CD1c-positive myeloid dendritic cell (primary cell): Measurements from ENCODE around the gene DHRS4L2.
A peak's percentile ranks its signal among the peaks of the same experiment; 100 is the strongest.
"Not testable (repeated sequence)": the region's sequence is repeated elsewhere in the genome, so short reads cannot be mapped to it uniquely, and the experiment has no call there.

Source experiments
- DNase-seq: peaks from one replicate; pipeline ENCODE4 v3.0.0-alpha.2; 2016; ENCODE audit errors: extremely low spot score

DHRS4L2 gene

GRCh38 chr14:23988607-23989363 lies at the start of gene DHRS4L2:
DHRS4L2 (plus strand) TSS chr14:23988929; CDS start chr14:23988948, 19 bp downstream.
- peak; percentile 89 for DNase-seq

GRCh38 chr14:23939607-23940326 lies 49.0 kb upstream of the DHRS4L2 start:
- DNase-seq = no peak

- DNase-seq = no peak
Measured at GRCh38 chr14:23941230-23941629, 47.5 kb upstream of the DHRS4L2 start.

DNA sequence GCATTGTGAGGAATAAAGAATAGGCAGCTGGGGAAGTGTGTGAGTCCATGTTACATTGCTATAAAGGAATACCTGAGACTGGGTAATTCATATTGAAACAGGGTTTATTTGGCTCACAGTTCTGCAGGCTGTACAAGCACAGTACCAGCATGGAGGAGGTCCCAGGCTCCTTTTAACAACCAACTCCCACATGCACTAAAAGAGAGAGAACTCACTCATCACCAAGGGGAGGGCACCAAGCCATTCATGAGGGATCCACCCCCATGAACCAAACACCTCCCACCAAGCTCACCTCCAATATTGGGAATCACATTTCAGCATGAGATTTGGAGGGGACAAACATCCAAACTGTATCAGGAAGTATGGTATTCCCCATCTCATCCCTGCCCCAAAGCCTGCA lies 47.1 kb upstream of the DHRS4L2 start:
- DNase-seq = no peak

DNA sequence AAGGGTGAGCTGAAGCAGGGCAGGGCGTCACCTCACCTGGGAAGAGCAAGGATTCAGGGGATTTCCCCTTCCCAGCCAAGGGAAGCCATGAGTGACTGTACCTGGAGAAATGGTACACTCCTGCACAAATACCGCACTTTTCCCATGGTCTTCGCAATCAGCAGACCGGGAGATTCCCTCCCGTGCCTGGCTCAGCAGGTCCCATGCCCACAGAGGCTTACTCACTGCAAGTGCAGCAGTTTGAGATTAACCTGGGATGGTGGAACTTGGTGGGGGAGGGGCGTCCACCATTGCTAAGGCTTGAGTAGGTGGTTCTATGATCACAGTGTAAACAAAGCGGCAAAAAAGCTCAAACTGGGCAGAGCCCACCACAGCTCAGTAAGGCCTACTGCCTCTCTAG lies 46.1 kb upstream of the DHRS4L2 start:
- DNase-seq = no peak

DNA sequence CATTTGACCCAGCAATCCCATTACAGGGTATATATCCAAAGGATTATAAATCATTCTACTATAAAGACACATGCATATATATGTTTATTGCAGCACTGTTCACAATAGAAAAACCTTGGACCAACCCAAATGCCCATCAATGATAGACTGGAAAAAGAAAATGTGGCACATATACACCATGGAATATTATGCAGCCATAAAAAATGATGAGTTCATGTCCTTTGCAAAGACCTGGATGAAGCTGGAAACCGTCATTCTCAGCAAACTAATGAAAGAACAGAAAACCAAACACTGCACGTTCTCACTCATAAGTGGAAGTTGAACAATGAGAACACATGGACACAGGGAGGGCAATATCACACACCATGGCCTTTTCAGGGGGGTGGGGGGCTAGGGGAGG lies 39.7 kb upstream of the DHRS4L2 start:
- not testable (repeated sequence) for DNase-seq

- DNase-seq = no peak
Measured at GRCh38 chr14:23950411-23951135, 38.2 kb upstream of the DHRS4L2 start.

DNA sequence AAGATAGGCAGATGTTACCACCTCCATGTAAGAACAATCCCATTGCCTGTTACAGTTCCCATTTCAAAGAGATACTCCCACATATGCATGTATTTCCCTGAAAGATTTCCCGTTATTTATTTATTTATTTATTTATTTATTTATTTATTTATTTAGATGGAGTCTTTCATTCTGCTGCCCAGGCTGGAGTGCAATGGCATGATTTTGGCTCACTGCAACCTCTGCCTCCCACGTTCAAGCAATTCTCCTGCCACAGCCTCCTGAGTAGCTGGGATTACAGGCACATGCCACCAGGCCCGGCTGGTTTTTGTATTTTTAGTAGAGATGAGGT lies 37.6 kb upstream of the DHRS4L2 start:
- DNase-seq = not testable (repeated sequence)

- DNase-seq = no peak
Measured at GRCh38 chr14:23951590-23952201, 37.0 kb upstream of the DHRS4L2 start.

DNA sequence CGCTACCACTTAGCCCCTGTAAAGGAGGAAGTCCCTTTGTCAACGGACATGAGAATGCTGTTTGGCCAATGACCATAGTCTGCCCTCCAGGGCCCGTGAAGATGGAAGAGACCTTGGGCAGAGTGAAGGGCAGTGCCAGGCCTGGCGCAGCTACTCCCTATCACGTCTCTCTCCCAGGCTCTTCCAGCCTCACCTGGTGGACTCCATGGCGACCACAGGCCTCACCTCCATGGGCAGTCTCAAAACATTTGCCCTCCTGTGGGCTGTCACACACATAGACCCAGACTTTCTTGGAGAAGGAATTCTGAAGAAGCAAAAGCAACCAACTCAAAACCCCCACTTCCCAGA lies 35.6 kb upstream of the DHRS4L2 start:
- not testable (repeated sequence) for DNase-seq

GRCh38 chr14:23953464-23954278 lies 35.1 kb upstream of the DHRS4L2 start, which contains the start of gene DHRS4:
DHRS4 (plus strand) TSS chr14:23953770; CDS start chr14:23953789, 19 bp downstream.
- peak; percentile 80 for DNase-seq

- DNase-seq = not testable (repeated sequence)
Measured at GRCh38 chr14:23954279-23954614, 34.5 kb upstream of the DHRS4L2 start.

GRCh38 chr14:23954965-23955364 lies 33.8 kb upstream of the DHRS4L2 start:
- DNase-seq = not testable (repeated sequence)

DNA sequence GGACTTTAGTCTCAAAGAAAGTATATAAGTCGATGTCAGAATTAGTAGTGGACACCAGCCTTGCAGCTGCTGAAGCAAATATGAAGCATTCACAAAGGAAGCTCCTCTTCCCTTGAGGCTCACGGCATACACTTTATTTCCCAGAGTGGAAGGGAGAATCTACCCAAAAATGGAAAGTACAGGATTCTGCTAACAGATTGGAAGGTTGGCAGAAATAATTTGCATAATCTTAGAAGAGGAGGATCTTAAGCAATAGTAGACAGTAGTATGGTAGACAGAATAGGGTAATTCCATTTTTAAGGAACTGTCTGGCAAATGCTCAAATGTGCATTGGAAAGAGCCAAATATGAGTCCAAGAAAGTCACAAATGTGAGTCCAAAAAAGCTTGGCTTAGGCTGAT lies 32.9 kb upstream of the DHRS4L2 start:
- DNase-seq = not testable (repeated sequence)

GRCh38 chr14:23957913-23958569 lies 30.7 kb upstream of the DHRS4L2 start:
- not testable (repeated sequence) for DNase-seq

GRCh38 chr14:23960899-23961298 lies 27.8 kb upstream of the DHRS4L2 start:
- not testable (repeated sequence) for DNase-seq

DNA sequence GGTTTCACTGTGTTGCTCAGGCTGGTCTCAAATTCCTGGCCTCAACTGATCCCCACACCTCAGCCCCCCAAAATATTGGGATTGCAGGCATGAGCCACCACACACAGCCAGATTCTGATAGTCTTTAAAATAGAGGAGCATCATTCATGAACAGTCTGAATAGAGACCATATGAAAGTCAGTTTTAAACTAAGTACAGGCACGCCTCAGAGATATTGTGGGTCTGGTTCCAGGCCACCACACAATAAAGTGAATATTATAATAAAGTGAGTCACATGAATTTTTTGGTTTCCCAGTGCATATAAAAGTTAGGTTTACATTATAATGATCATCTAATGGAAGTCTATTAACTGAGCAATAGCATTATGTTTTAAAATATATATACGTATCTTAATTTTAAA lies 27.0 kb upstream of the DHRS4L2 start:
- DNase-seq = not testable (repeated sequence)

- DNase-seq = not testable (repeated sequence)
Measured at GRCh38 chr14:23969130-23969480, 19.6 kb upstream of the DHRS4L2 start.

GRCh38 chr14:23969481-23970282 lies 19.0 kb upstream of the DHRS4L2 start:
- DNase-seq = peak; percentile 34

- DNase-seq = not testable (repeated sequence)
Measured at GRCh38 chr14:23970283-23970659, 18.5 kb upstream of the DHRS4L2 start.
